ENCODE data around the gene MSX1. TPM values are rescaled to one million over a fixed set of nuclear protein-coding genes. Genes with fewer than 3 reads are reported as not detected.

Gene MSX1
- total and polyA plus RNA-seq, 12 donors = 1.8 to 30.3 (median 7.2) TPM

GRCh38 chr4:4864940-4865704, 5.7 kb downstream of the MSX1 start:
- WGBS, 4 donors = 29 to 34% (median 31%) methylated on average over 27 to 43 of the region's 43 CpGs
- Histone ChIP-seq H3K27me3 (peaks cover 71% of the 10 kb centered on the region), H3K4me3 (no peak overlapping the region), H3K9me3 (replicated peaks in 1 of 3) (no peaks in the 10 kb centered on the region), H3K4me1 (replicated peaks in 1 of 2) (peaks cover 6% of the 10 kb centered on the region in 2 donors), H3K27ac (no peak overlapping the region), H3K36me3 (replicated peaks in 1 of 2) (peaks cover 0 to 8% of the 10 kb centered on the region in 2 donors)
- intact Hi-C loops (cut with DNase I) = no loop called here
- DNase-seq = no peak
- TF ChIP-seq CTCF (IDR thresholded peaks at IDR 0.05) = no peak
- no peak for TF ChIP-seq POLR2A (IDR thresholded peaks at IDR 0.05)

GRCh38 chr4:4865705-4866123, 6.2 kb downstream of the MSX1 start:
- 13 to 25% (median 16%) methylated on average over 34 to 36 of the region's 36 CpGs for WGBS, 4 donors
- no peak for TF ChIP-seq POLR2A (IDR thresholded peaks at IDR 0.05)
- no peak for TF ChIP-seq CTCF (IDR thresholded peaks at IDR 0.05)
- Histone ChIP-seq H3K9me3 (replicated peaks in 1 of 3) (no peaks in the 10 kb centered on the region), H3K27me3 (peaks cover 77% of the 10 kb centered on the region), H3K27ac (no peak overlapping the region), H3K36me3 (replicated peaks in 1 of 2) (peaks cover 0 to 8% of the 10 kb centered on the region in 2 donors), H3K4me1 (replicated peaks in 1 of 2) (peaks cover 3 to 6% of the 10 kb centered on the region in 2 donors), H3K4me3 (no peak overlapping the region)
- no peak for DNase-seq
- intact Hi-C loops (cut with DNase I) = no loop called here

- Histone ChIP-seq H3K27ac (no peak overlapping the region), H3K27me3 (peaks cover 83% of the 10 kb centered on the region), H3K4me1 (replicated peaks in 1 of 2) (peaks cover 2 to 3% of the 10 kb centered on the region in 2 donors), H3K9me3 (replicated peaks in 1 of 3) (no peaks in the 10 kb centered on the region), H3K36me3 (replicated peaks in 1 of 2) (peaks cover 0 to 8% of the 10 kb centered on the region in 2 donors), H3K4me3 (no peak overlapping the region)
- intact Hi-C loops (cut with DNase I) = no loop called here
- TF ChIP-seq CTCF (IDR thresholded peaks at IDR 0.05) = no peak
- WGBS, 4 donors = 19 to 23% (median 19%) methylated on average over 25 to 44 of the region's 44 CpGs
- DNase-seq = no peak
These were observed 6.8 kb downstream of the MSX1 start for GRCh38 chr4:4866124-4866865.

GRCh38 chr4:4866866-4867374, 7.5 kb downstream of the MSX1 start:
- TF ChIP-seq CTCF (IDR thresholded peaks at IDR 0.05) (no peak), POLR2A (IDR thresholded peaks at IDR 0.05) (no peak)
- H3K36me3 ChIP-seq (replicated peaks in 1 of 2) = peaks cover 0 to 8% of the 10 kb centered on the region in 2 donors
- peaks cover 88% of the 10 kb centered on the region for H3K27me3 ChIP-seq
- H3K9me3 ChIP-seq (replicated peaks in 1 of 3) = no peaks in the 10 kb centered on the region
- no peak for DNase-seq
- intact Hi-C loops (cut with DNase I) = no loop called here
- H3K4me3 ChIP-seq = no peak overlapping the region
- H3K27ac ChIP-seq = no peak overlapping the region
- 10 to 21% (median 15%) methylated on average over 20 to 41 of the region's 41 CpGs for WGBS, 4 donors
- no peaks in the 10 kb centered on the region for H3K4me1 ChIP-seq (replicated peaks in 1 of 2)
